Calu3 (cell line): Measurements from ENCODE around the gene CCDC195. TPM values are rescaled to one million over a fixed set of nuclear protein-coding genes. Genes with fewer than 3 reads are reported as not detected.

Source experiments
- BruUV-seq: library from RNA; stranded (reverse); fragments of 400-500 nt; replicated peaks from 2 replicates; lab custom pipeline; 2021; lab: Mats Ljungman, UMichigan
- CTCF ChIA-PET: fragments of 300-600 bp; sonication (Branson Sonifier 250); formaldehyde crosslinking; loops from one replicate; lab custom pipeline; 2022; ENCODE audit warnings: antibody characterized with exemption; lab: Charles Lee
- DNase-seq: peaks from one replicate; pipeline ENCODE4 v3.0.0; 2022
- H3K27ac Mint-ChIP-seq: one replicate; pipeline ENCODE4 v1.8.0; 2022; ENCODE audit warnings: mixed read lengths; ENCODE audit not compliant: unreplicated experiment
- H3K27me3 Mint-ChIP-seq: one replicate; pipeline ENCODE4 v1.8.0; 2022; ENCODE audit warnings: mixed read lengths; ENCODE audit not compliant: unreplicated experiment
- H3K36me3 Mint-ChIP-seq: one replicate; pipeline ENCODE4 v1.8.0; 2022; ENCODE audit warnings: mild to moderate bottlenecking, moderate library complexity, mixed read lengths; ENCODE audit not compliant: insufficient read depth, unreplicated experiment
- H3K4me1 Mint-ChIP-seq: one replicate; pipeline ENCODE4 v1.8.0; 2022; ENCODE audit warnings: mild to moderate bottlenecking, low read depth, mixed read lengths; ENCODE audit not compliant: unreplicated experiment
- H3K4me3 Mint-ChIP-seq: one replicate; pipeline ENCODE4 v1.8.0; 2022; ENCODE audit warnings: mild to moderate bottlenecking, low read depth, moderate library complexity, mixed read lengths; ENCODE audit not compliant: unreplicated experiment
- H3K9me3 Mint-ChIP-seq: one replicate; pipeline ENCODE4 v1.8.0; 2022; ENCODE audit warnings: low read depth, mixed read lengths; ENCODE audit not compliant: unreplicated experiment
- CTCF ChIP-seq: fragments of 200-600 bp; IDR thresholded peaks from one replicate; pipeline ENCODE4 v1.8.0; 2022; ENCODE audit warnings: antibody characterized with exemption; ENCODE audit not compliant: unreplicated experiment
- intact Hi-C: fragments of 100-400 bp; cut with micrococcal nuclease; formaldehyde crosslinking; loops from one replicate; pipeline ENCODE4 v1.10.0; 2022; ENCODE audit not compliant: unreplicated experiment
- total RNA-seq: library from RNA; stranded (reverse); gene quantifications from 2 replicates; pipeline ENCODE4 v1.2.3, GENCODE V29; 2022

Gene CCDC195
- total RNA-seq, 1 experiment from 2014 or later: not detected

DNA sequence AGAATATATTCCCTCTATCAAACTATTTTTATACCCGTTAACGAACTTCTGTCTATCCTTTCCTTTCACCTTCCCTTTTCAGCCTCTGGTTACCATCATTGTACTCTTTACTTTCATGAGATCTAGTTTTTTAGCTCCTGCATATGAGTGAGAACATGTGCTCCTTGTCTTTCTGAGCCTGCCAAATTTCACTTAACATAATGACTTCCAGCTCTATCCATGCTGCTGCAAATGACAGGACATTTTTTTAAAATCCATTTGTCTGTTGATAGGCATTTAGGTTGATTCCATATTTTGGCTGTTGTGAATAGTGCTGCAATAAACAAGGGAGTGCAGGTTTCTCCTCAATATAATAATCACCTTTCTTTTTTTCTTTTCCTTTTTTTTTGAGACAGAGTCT is 8.2 kb upstream of the CCDC195 start:
- BruUV-seq: no TSS peak
- intact Hi-C loops: no loop called here
- no peak for TF ChIP-seq CTCF
- H3K27ac Mint-ChIP-seq: no peak overlapping the region
- no peaks in the 10 kb centered on the region for H3K36me3 Mint-ChIP-seq
- H3K9me3 Mint-ChIP-seq: peaks cover 10% of the 10 kb centered on the region
- no peak for DNase-seq
- no peaks in the 10 kb centered on the region for H3K27me3 Mint-ChIP-seq
- H3K4me3 Mint-ChIP-seq: no peak overlapping the region
- H3K4me1 Mint-ChIP-seq: no peaks in the 10 kb centered on the region
- CTCF ChIA-PET: no interaction called here

DNA sequence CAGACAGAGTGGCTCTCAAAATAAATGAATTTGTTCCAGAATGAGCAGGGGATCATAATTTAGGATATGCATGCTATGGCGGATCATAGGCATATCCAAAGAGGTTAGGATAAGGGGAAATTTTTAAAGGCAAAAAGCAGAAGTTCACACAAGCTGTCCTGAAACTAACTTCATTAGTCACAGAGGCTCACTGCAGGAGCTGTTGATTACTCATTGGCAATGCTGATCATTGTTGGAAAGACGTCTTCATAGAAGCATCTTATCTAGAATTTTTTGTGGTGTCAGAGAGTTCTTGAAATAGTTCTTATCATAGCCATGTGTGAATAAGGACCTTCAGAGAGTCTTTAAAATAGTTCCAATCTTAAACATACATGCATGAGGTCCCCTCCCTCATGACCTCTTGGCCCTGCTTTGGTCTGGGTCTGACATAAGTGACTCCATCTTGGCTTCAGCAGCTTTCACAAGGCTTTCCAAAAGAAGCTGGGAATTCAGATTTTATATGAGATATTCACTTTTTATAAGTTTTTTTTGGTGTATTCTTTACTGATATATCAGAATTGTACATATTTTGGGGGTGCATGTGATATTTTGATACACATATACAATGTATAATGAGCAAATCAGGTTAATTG is 7.5 kb upstream of the CCDC195 start:
- no peaks in the 10 kb centered on the region for H3K4me1 Mint-ChIP-seq
- intact Hi-C loops: no loop called here
- H3K36me3 Mint-ChIP-seq: no peaks in the 10 kb centered on the region
- H3K27me3 Mint-ChIP-seq: no peaks in the 10 kb centered on the region
- TF ChIP-seq CTCF: no peak
- no TSS peak for BruUV-seq
- H3K4me3 Mint-ChIP-seq: no peak overlapping the region
- CTCF ChIA-PET: no interaction called here
- H3K27ac Mint-ChIP-seq: no peak overlapping the region
- DNase-seq: no peak
- H3K9me3 Mint-ChIP-seq: peaks cover 10% of the 10 kb centered on the region

DNA sequence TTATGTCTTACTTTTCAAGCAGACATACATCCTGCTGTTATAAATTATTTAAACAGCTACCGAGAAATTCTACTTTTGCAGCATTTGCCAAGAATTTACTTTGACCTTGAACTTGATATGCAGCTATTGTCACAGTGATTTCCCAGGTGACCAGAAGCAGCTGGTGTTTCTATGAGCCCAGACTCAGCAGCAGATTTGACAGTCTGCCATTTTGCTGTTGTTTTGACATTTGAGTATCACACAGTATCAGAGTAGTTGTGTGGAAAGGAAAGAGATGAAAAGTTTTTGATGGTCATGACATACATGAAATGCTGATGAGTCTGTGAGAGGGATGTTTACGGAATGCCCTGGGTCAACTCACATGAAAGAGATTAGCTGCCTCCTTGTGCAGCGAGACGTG is 6.6 kb upstream of the CCDC195 start:
- Mint-ChIP-seq H3K4me3 (no peak overlapping the region), H3K9me3 (peaks cover 10% of the 10 kb centered on the region), H3K4me1 (no peaks in the 10 kb centered on the region), H3K36me3 (no peaks in the 10 kb centered on the region), H3K27ac (no peak overlapping the region), H3K27me3 (no peaks in the 10 kb centered on the region)
- no TSS peak for BruUV-seq
- no peak for DNase-seq
- intact Hi-C loops: no loop called here
- TF ChIP-seq CTCF: no peak
- CTCF ChIA-PET: no interaction called here

GRCh38 chr2:224722250-224722649 is 6.1 kb upstream of the CCDC195 start:
- CTCF ChIA-PET: no interaction called here
- no peaks in the 10 kb centered on the region for H3K4me1 Mint-ChIP-seq
- no peaks in the 10 kb centered on the region for H3K36me3 Mint-ChIP-seq
- no peak for DNase-seq
- H3K9me3 Mint-ChIP-seq: peaks cover 5% of the 10 kb centered on the region
- BruUV-seq: no TSS peak
- no peak overlapping the region for H3K4me3 Mint-ChIP-seq
- TF ChIP-seq CTCF: no peak
- H3K27me3 Mint-ChIP-seq: no peaks in the 10 kb centered on the region
- intact Hi-C loops: no loop called here
- H3K27ac Mint-ChIP-seq: no peak overlapping the region
